GM12878 (cell line): ENCODE data around the gene TPRX1. TPM values are rescaled to one million over a fixed set of nuclear protein-coding genes. Genes with fewer than 3 reads are reported as not detected.

Experiments used
- ATAC-seq: fragments of 200-7000 bp; cut with Tn5 transposase; 3 replicates; pipeline ENCODE4 v1.9.1; 2020; ENCODE audit warnings: mild to moderate bottlenecking, moderate library complexity
- BruUV-seq: library from RNA; stranded (reverse); fragments of 400-500 nt; replicated peaks from 2 replicates; lab custom pipeline; 2021; lab: Mats Ljungman, UMichigan
- CTCF ChIA-PET: fragments of 300-600 bp; sonication (Branson Sonifier 250); formaldehyde crosslinking; extraction: SDS; loops from one replicate; lab custom pipeline; 2021; ENCODE audit warnings: inconsistent platforms; lab: Yijun Ruan, JAX
- POLR2A ChIA-PET: fragments of 350-600 bp; formaldehyde crosslinking; extraction: SDS; loops from one replicate; lab custom pipeline; 2021; ENCODE audit warnings: inconsistent platforms; lab: Charles Lee
- RAD21 ChIA-PET: fragments of 300-600 bp; sonication (Branson Sonifier 250); formaldehyde crosslinking; loops from one replicate; lab custom pipeline; 2023; ENCODE audit warnings: antibody characterized with exemption; ENCODE audit not compliant: unreplicated experiment; lab: Charles Lee
- SMC1A ChIA-PET: fragments of 300-600 bp; sonication (Branson Sonifier 250); formaldehyde crosslinking; loops from one replicate; lab custom pipeline; 2023; ENCODE audit not compliant: unreplicated experiment, uncharacterized antibody; lab: Charles Lee
- DNase-seq: peaks from one replicate; pipeline ENCODE4 v3.0.0-alpha.2; 2011; ENCODE audit warnings: low read depth, low spot score
- FAIRE-seq: peaks from 3 replicates; lab custom pipeline; 2011; peaks lifted over from hg19 to GRCh38; lab: Jason Lieb, UNC
- H2AFZ ChIP-seq: 2 replicates; pipeline ENCODE4 v1.6.0; 2011; ENCODE audit warnings: low read depth, low read length, control low read depth; ENCODE audit not compliant: control insufficient read depth
- H3K27ac ChIP-seq: 2 replicates; pipeline ENCODE4 v1.5.1; 2011; ENCODE audit warnings: control low read depth; ENCODE audit not compliant: control insufficient read depth, insufficient read depth
- H3K27me3 ChIP-seq, 2 experiments: replicated peaks in 1 of 2; 2 replicates each; pipeline versions ENCODE4 v1.6.0 to v1.6.1; 2011; ENCODE audit warnings: low read length in 1 of 2; ENCODE audit not compliant: control insufficient read depth in 2 of 2, insufficient read depth in 2 of 2
- H3K36me3 ChIP-seq, 2 experiments: 2 replicates each; pipeline ENCODE4 v1.5.1; 2011; ENCODE audit warnings: low read length in 1 of 2; ENCODE audit not compliant: control insufficient read depth in 2 of 2, insufficient read depth in 2 of 2
- H3K4me1 ChIP-seq: 2 replicates; pipeline ENCODE4 v1.6.1; 2011; ENCODE audit warnings: mild to moderate bottlenecking, low read length, moderate library complexity, mixed read lengths; ENCODE audit not compliant: control insufficient read depth, insufficient read depth
- H3K4me2 ChIP-seq: 2 replicates; pipeline ENCODE4 v1.6.0; 2011; ENCODE audit warnings: control low read depth; ENCODE audit not compliant: control insufficient read depth, insufficient read depth
- H3K4me3 ChIP-seq: fragments of 200-600 bp; sonication (generic); 2 replicates; pipeline ENCODE4 v1.5.1; 2016
- H3K79me2 ChIP-seq: 2 replicates; pipeline ENCODE4 v1.6.0; 2011; ENCODE audit warnings: low read length; ENCODE audit not compliant: control insufficient read depth, insufficient read depth
- H3K9ac ChIP-seq: 2 replicates; pipeline ENCODE4 v1.8.0; 2011; ENCODE audit warnings: low read length, control low read depth, mixed read lengths; ENCODE audit not compliant: control insufficient read depth, insufficient read depth
- H3K9me3 ChIP-seq: replicated peaks from 3 replicates; pipeline ENCODE4 v1.5.1; 2011; ENCODE audit warnings: mild to moderate bottlenecking, low read length; ENCODE audit not compliant: control insufficient read depth, insufficient read depth
- H4K20me1 ChIP-seq: 2 replicates; pipeline ENCODE4 v1.6.0; 2011; ENCODE audit not compliant: control insufficient read depth, insufficient read depth
- ATF7 ChIP-seq: fragments of 450-650 bp; IDR thresholded peaks from 2 replicates; pipeline ENCODE4 v1.6.1; 2016; ENCODE audit warnings: low read depth, mild to moderate bottlenecking
- HDGF ChIP-seq: fragments of 450-650 bp; IDR thresholded peaks from 2 replicates; pipeline ENCODE4 v1.6.1; 2016; ENCODE audit warnings: antibody characterized with exemption
- IKZF2 ChIP-seq, 2 experiments: fragments of 450-650 bp; IDR thresholded peaks; 2 replicates each; pipeline ENCODE4 v1.6.1; 2017; ENCODE audit warnings: mild to moderate bottlenecking in 2 of 2, moderate library complexity in 2 of 2
- NBN ChIP-seq: fragments of 450-650 bp; IDR thresholded peaks from 2 replicates; pipeline ENCODE4 v1.6.1; 2016
- PAX8 ChIP-seq: fragments of 450-650 bp; IDR thresholded peaks from 2 replicates; pipeline ENCODE4 v1.6.1; 2017; ENCODE audit warnings: mild to moderate bottlenecking, moderate library complexity
- RAD21 ChIP-seq: IDR thresholded peaks from 2 replicates; pipeline ENCODE4 v1.6.1; 2011; ENCODE audit warnings: mild to moderate bottlenecking, low read depth, low read length, moderate library complexity; ENCODE audit not compliant: insufficient read depth
- RFX5 ChIP-seq: IDR thresholded peaks from 2 replicates; pipeline ENCODE4 v1.6.1; 2011; ENCODE audit warnings: low read depth, low read length, improper control_type of control experiment
- RUNX3 ChIP-seq: IDR thresholded peaks from 2 replicates; pipeline ENCODE4 v1.6.1; 2012; ENCODE audit warnings: low read length, inconsistent platforms
- SPI1 ChIP-seq: IDR thresholded peaks from 2 replicates; pipeline ENCODE4 v1.6.1; 2011; ENCODE audit warnings: low read depth, mild to moderate bottlenecking, low read length, moderate library complexity, borderline replicate concordance; ENCODE audit not compliant: insufficient read depth
- SRF ChIP-seq, 2 experiments: IDR thresholded peaks; 2 replicates each; pipeline ENCODE4 v1.6.1; 2011; ENCODE audit warnings: low read depth in 2 of 2, low read length in 2 of 2, mild to moderate bottlenecking in 1 of 2, moderate library complexity in 1 of 2
- TBL1XR1 ChIP-seq: IDR thresholded peaks from 2 replicates; pipeline ENCODE4 v1.6.1; 2012; ENCODE audit warnings: low read depth, low read length, improper control_type of control experiment
- ZNF24 ChIP-seq: fragments of 450-650 bp; IDR thresholded peaks from 2 replicates; pipeline ENCODE4 v1.6.1; 2017; ENCODE audit warnings: antibody characterized with exemption, mild to moderate bottlenecking
- ZNF274 ChIP-seq: IDR thresholded peaks from one replicate; pipeline ENCODE4 v1.8.0; 2011; ENCODE audit not compliant: insufficient read length, insufficient read depth
- ZSCAN29 ChIP-seq: fragments of 450-650 bp; IDR thresholded peaks from 2 replicates; pipeline ENCODE4 v1.6.1; 2017; ENCODE audit warnings: mild to moderate bottlenecking, moderate library complexity
- ZZZ3 ChIP-seq: IDR thresholded peaks from 2 replicates; pipeline ENCODE4 v1.6.1; 2011; ENCODE audit warnings: low read depth; ENCODE audit not compliant: control insufficient read depth, insufficient read length
- WGBS: methylation state at CpG from one replicate; pipeline ENCODE4 v1.1.6; 2016; ENCODE audit warnings: low lambda C conversion rate; ENCODE audit not compliant: insufficient replicate concordance, insufficient coverage; ENCODE audit errors: missing lambda C conversion rate; 5-methylcytosine and 5-hydroxymethylcytosine counted together
- in situ Hi-C: fragments of 300-500 bp; cut with MboI; formaldehyde crosslinking; loops from 9 replicates; pipeline ENCODE4 v1.14.3; 2018; ENCODE audit warnings: mixed read lengths
- intact Hi-C: fragments of 100-400 bp; cut with micrococcal nuclease; formaldehyde crosslinking; loops from one replicate; pipeline ENCODE4 v1.14.2; 2022; ENCODE audit not compliant: unreplicated experiment
- polyA plus RNA-seq, 11 experiments: library from polyadenylated mRNA; depleted of rRNA in 4 of 11; unstranded in 6 of 11; stranded (reverse) in 5 of 11; fragments of >200 nt; fragmentation: Nextera tagmentation in 4 of 11; fragmentation: Illumina TruSeq in 1 of 11; extraction: Ambion mirVana in 4 of 11; extraction: Trizol in 1 of 11; gene quantifications; 1 replicate in 1 of 11; 2 replicates in 10 of 11; pipeline versions ENCODE4 v1.2.1 to v1.2.3, GENCODE V29; 2011 to 2016; ENCODE audit warnings: inconsistent platforms in 2 of 11, missing spikeins in 2 of 11, low read depth in 1 of 11
- total RNA-seq, 4 experiments: library from RNA; depleted of rRNA in 3 of 4; stranded (reverse); fragments of >200 nt in 3 of 4; fragmentation: Illumina TruSeq in 1 of 4; extraction: Trizol in 1 of 4; gene quantifications; 2 replicates each; pipeline versions ENCODE4 v1.2.1 to v1.2.3, GENCODE V29; 2013 to 2021
- TF ChIP-seq, protein P1 (sequence below): IDR thresholded peaks from 2 replicates; pipeline ENCODE4 v1.6.1; 2011; ENCODE audit warnings: low read depth, mild to moderate bottlenecking, low read length, moderate library complexity, borderline replicate concordance; ENCODE audit errors: extremely low read depth
- TF ChIP-seq, protein P2 (sequence below): IDR thresholded peaks from 2 replicates; pipeline ENCODE4 v1.6.1; 2012; ENCODE audit warnings: low read length, inconsistent platforms

TPRX1 gene
- total and polyA plus RNA-seq, 10 of the 15 experiments (the other 5 are each of a cell fraction or from before 2014, with no cell fraction given), result not detected

DNA sequence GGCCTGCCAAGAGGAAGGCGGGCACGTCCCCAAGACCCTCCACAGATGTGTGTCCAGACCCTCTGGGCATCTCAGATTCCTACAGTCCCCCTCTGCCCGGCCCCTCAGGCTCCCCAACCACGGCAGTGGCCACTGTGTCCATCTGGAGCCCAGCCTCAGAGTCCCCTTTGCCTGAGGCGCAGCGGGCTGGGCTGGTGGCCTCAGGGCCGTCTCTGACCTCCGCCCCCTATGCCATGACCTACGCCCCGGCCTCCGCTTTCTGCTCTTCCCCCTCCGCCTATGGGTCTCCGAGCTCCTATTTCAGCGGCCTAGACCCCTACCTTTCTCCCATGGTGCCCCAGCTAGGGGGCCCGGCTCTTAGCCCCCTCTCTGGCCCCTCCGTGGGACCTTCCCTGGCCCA is 35.1 kb upstream of the TPRX1 start:
- CTCF ChIA-PET, result interaction anchor here (0.6 to 0.8 kb wide), 2 partner anchors 17 to 48 kb away, joined by 3 read pairs; no protein-coding TSS in a partner anchor
- H3K27ac ChIP-seq, result no peak overlapping the region
- in situ Hi-C loops (no loop called here), intact Hi-C loops (no loop called here)
- no peaks in the 10 kb centered on the region for H3K79me2 ChIP-seq
- RAD21 ChIA-PET, result interaction anchor here (0.6 kb wide), 1 partner anchor 15 kb away, joined by 3 read pairs; no protein-coding TSS in a partner anchor
- no peak overlapping the region for H3K4me2 ChIP-seq
- no peaks in the 10 kb centered on the region for H3K4me1 ChIP-seq
- ATAC-seq (no peak), FAIRE-seq (no peak), DNase-seq (no peak)
- H4K20me1 ChIP-seq, result no peaks in the 10 kb centered on the region
- H3K4me3 ChIP-seq, result no peak overlapping the region
- BruUV-seq, result no TSS peak
- no peaks in the 10 kb centered on the region for H3K36me3 ChIP-seq
- H3K9ac ChIP-seq, result no peak overlapping the region
- SMC1A ChIA-PET, result no interaction called here
- no peak for TF ChIP-seq NBN
- no peak for TF ChIP-seq RAD21
- no peak for TF ChIP-seq SPI1
- TF ChIP-seq, protein P1, sequence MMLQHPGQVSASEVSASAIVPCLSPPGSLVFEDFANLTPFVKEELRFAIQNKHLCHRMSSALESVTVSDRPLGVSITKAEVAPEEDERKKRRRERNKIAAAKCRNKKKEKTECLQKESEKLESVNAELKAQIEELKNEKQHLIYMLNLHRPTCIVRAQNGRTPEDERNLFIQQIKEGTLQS, result no peak
- TF ChIP-seq ZSCAN29, result no peak
- no peak for TF ChIP-seq ZNF274
- no peak for TF ChIP-seq ATF7
- no peaks in the 10 kb centered on the region for H3K9me3 ChIP-seq
- no peaks in the 10 kb centered on the region for H3K27me3 ChIP-seq
- H2AFZ ChIP-seq, result no peak overlapping the region
- POLR2A ChIA-PET, result no interaction called here
- WGBS, result 66% methylated on average over 16 of the region's 16 CpGs

DNA sequence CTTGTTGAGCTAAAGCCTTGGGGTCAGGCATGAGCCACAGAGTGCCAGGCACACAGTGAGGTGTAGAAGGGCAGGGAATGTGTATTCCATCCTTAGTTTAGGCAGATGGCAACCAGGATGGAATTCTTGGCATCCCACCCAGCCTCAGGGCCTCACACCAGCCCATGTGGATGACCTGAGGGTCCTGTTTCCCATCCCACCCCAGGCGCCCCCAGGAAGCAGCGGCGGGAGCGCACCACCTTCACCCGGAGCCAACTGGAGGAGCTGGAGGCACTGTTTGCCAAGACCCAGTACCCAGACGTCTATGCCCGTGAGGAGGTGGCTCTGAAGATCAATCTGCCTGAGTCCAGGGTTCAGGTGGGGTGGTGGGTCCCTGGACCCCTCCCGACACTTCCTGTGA is 31.7 kb upstream of the TPRX1 start:
- Histone ChIP-seq H3K9ac (no peak overlapping the region), H2AFZ (no peak overlapping the region), H3K27me3 (no peaks in the 10 kb centered on the region), H3K9me3 (no peaks in the 10 kb centered on the region)
- no peak for DNase-seq
- FAIRE-seq, result no peak
- SMC1A ChIA-PET, result no interaction called here
- no peak for TF ChIP-seq ZZZ3
- no peak for TF ChIP-seq RUNX3
- TF ChIP-seq, protein P2, sequence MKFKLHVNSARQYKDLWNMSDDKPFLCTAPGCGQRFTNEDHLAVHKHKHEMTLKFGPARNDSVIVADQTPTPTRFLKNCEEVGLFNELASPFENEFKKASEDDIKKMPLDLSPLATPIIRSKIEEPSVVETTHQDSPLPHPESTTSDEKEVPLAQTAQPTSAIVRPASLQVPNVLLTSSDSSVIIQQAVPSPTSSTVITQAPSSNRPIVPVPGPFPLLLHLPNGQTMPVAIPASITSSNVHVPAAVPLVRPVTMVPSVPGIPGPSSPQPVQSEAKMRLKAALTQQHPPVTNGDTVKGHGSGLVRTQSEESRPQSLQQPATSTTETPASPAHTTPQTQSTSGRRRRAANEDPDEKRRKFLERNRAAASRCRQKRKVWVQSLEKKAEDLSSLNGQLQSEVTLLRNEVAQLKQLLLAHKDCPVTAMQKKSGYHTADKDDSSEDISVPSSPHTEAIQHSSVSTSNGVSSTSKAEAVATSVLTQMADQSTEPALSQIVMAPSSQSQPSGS, result no peak
- no peak for TF ChIP-seq IKZF2 (IDR thresholded peaks at IDR 0.05)
- TF ChIP-seq RFX5, result no peak
- no peak for TF ChIP-seq PAX8
- no peak for TF ChIP-seq TBL1XR1
- TF ChIP-seq ZNF24, result no peak
- no peak for TF ChIP-seq HDGF
- no peak for TF ChIP-seq SRF (IDR thresholded peaks at IDR 0.05; ENCODE audit: low read depth in 2 of 2, low read length in 2 of 2)
- TF ChIP-seq, all 136 proteins: peak for 0
- Histone ChIP-seq H3K36me3 (no peaks in the 10 kb centered on the region), H3K79me2 (no peaks in the 10 kb centered on the region), H4K20me1 (no peaks in the 10 kb centered on the region), H3K4me3 (no peak overlapping the region), H3K27ac (no peak overlapping the region), H3K4me2 (no peak overlapping the region), H3K4me1 (no peaks in the 10 kb centered on the region)
- POLR2A ChIA-PET, result no interaction called here
- no TSS peak for BruUV-seq
- WGBS, result 49% methylated on average over 8 of the region's 8 CpGs
- in situ Hi-C loops (no loop called here), intact Hi-C loops (no loop called here)
- RAD21 ChIA-PET, result no interaction called here
- no peak for ATAC-seq
- CTCF ChIA-PET, result interaction anchor here (1.0 to 1.5 kb wide), 2 partner anchors 27 to 46 kb away, joined by 3 read pairs; no protein-coding TSS in a partner anchor
